HepG2 (cell line): ENCODE measurements around the gene FGFR1OP2. TPM values are rescaled to one million over a fixed set of nuclear protein-coding genes. Genes with fewer than 3 reads are reported as not detected.
A peak's percentile ranks its signal among the peaks of the same experiment; 100 is the strongest.

Experiments
- ARID4A ChIP-seq: sonication (generic); formaldehyde crosslinking; IDR thresholded peaks from 2 replicates; pipeline ENCODE4 v1.5.0; 2020; ENCODE audit warnings: mild to moderate bottlenecking, missing genetic modification reagents, borderline replicate concordance
- BCL3 ChIP-seq: sonication (generic); formaldehyde crosslinking; IDR thresholded peaks from 2 replicates; pipeline ENCODE4 v1.5.1; 2020; ENCODE audit warnings: mild to moderate bottlenecking, missing genetic modification reagents, moderate library complexity
- CBX1 ChIP-seq: IDR thresholded peaks from one replicate; pipeline ENCODE4 v1.6.1; 2016; ENCODE audit warnings: antibody characterized with exemption, low read depth
- HNF4A ChIP-seq: sonication (generic); formaldehyde crosslinking; IDR thresholded peaks from 2 replicates; pipeline ENCODE4 v1.4.0; 2020; ENCODE audit warnings: missing genetic modification reagents
- HOXA9 ChIP-seq: sonication (generic); formaldehyde crosslinking; IDR thresholded peaks from 2 replicates; pipeline ENCODE4 v1.8.1; 2022; ENCODE audit warnings: missing genetic modification reagents, mild to moderate bottlenecking, moderate library complexity, borderline replicate concordance
- KDM3A ChIP-seq: IDR thresholded peaks from 2 replicates; pipeline ENCODE4 v1.6.1; 2018; ENCODE audit warnings: low read depth, missing compliant biosample characterization
- REST ChIP-seq, 2 experiments: IDR thresholded peaks; 2 replicates each; pipeline ENCODE4 v1.6.1; 2011 to 2012; ENCODE audit warnings: low read length in 2 of 2, borderline replicate concordance in 1 of 2, low read depth in 1 of 2, mild to moderate bottlenecking in 1 of 2, moderate library complexity in 1 of 2
- SIX1 ChIP-seq: sonication (generic); formaldehyde crosslinking; IDR thresholded peaks from 2 replicates; pipeline ENCODE4 v1.4.0; 2020; ENCODE audit warnings: missing genetic modification reagents, borderline replicate concordance
- SOX5 ChIP-seq: IDR thresholded peaks from 2 replicates; pipeline ENCODE4 v1.6.1; 2016; ENCODE audit warnings: borderline replicate concordance
- ZBTB33 ChIP-seq: sonication (generic); formaldehyde crosslinking; IDR thresholded peaks from 2 replicates; pipeline ENCODE4 v1.4.0; 2020; ENCODE audit warnings: missing genetic modification reagents
- ZNF367 ChIP-seq: sonication (generic); formaldehyde crosslinking; IDR thresholded peaks from 2 replicates; pipeline ENCODE4 v1.4.0; 2020; ENCODE audit warnings: missing genetic modification reagents, borderline replicate concordance
- ZNF75D ChIP-seq: sonication (generic); formaldehyde crosslinking; IDR thresholded peaks from 2 replicates; pipeline ENCODE4 v1.8.1; 2023; ENCODE audit warnings: missing genetic modification reagents, mild to moderate bottlenecking, borderline replicate concordance
- ZNF816 ChIP-seq: sonication (generic); formaldehyde crosslinking; IDR thresholded peaks from 2 replicates; pipeline ENCODE4 v1.8.0; 2022; ENCODE audit warnings: missing genetic modification reagents, mild to moderate bottlenecking, borderline replicate concordance
- polyA plus RNA-seq, 8 experiments: library from polyadenylated mRNA; depleted of rRNA in 3 of 8; stranded (reverse) in 7 of 8; unstranded in 1 of 8; fragments of >200 nt; fragmentation: Illumina TruSeq in 4 of 8; extraction: Trizol in 4 of 8; gene quantifications; 2 replicates each; pipeline versions ENCODE4 v1.2.1 to v1.2.3, GENCODE V29; 2011 to 2016; ENCODE audit warnings: low read depth in 4 of 8, missing spikeins in 1 of 8, mixed read lengths in 1 of 8; ENCODE audit not compliant: insufficient read depth in 1 of 8
- total RNA-seq, 5 experiments: library from RNA; depleted of rRNA; stranded (reverse); fragments of >200 nt; fragmentation: Illumina TruSeq; extraction: Trizol; gene quantifications; 2 replicates each; pipeline ENCODE4 v1.2.3, GENCODE V29; 2016; ENCODE audit warnings: low read depth in 1 of 5

FGFR1OP2 gene
- total and polyA plus RNA-seq, 2 of the 13 experiments (the other 11 are each of a cell fraction or from before 2014, with no cell fraction given), result 18.3 to 38.1 TPM

GRCh38 chr12:27012239-27012981 lies 74.1 kb downstream of the FGFR1OP2 start (continued):
- TF ChIP-seq HOXA9 (CRISPR knock-in tag) (no peak), ZNF367 (CRISPR knock-in tag) (no peak), ARID4A (no peak), ZNF75D (CRISPR knock-in tag) (no peak), CBX1 (no peak), SOX5 (CRISPR knock-in tag) (peak; percentile 49; the same call in 1 of the 2 replicates), KDM3A (no peak), BCL3 (no peak), ZBTB33 (CRISPR knock-in tag) (0 out of 2 replicates have a peak, but pooled peaks have one; percentile 12), SIX1 (0 out of 2 replicates have a peak, but pooled peaks have one; percentile 14), HNF4A (CRISPR knock-in tag) (peak; percentile 60), REST (IDR thresholded peaks at IDR 0.05; ENCODE audit: borderline replicate concordance in 1 of 2, low read depth in 1 of 2, low read length in 2 of 2) (no peak), ZNF816 (CRISPR knock-in tag) (no peak)
